ENCODE results near the gene LSAMP.

GRCh38 chr3:115855911-115856310, 589.4 kb downstream of the LSAMP start:
- TF ChIP-seq STAT1 (IDR thresholded peaks at IDR 0.05; ENCODE audit: unreplicated experiment) (no peak), CTCF (conservative IDR thresholded peaks at IDR 0.05; ENCODE audit: low read depth in 2 of 2) (no peak), REST (IDR thresholded peaks at IDR 0.05; ENCODE audit: unreplicated experiment) (no peak), ETS1 (IDR thresholded peaks at IDR 0.05) (no peak), POLR2AphosphoS5 (IDR thresholded peaks at IDR 0.05; ENCODE audit: low read depth) (no peak), JUNB (IDR thresholded peaks at IDR 0.05; ENCODE audit: unreplicated experiment) (no peak), EZH2 (IDR thresholded peaks at IDR 0.05; ENCODE audit: low read depth, unreplicated experiment) (no peak)
